WTC11 (cell line): ENCODE results near the gene SEMA3C. TPM values are rescaled to one million over a fixed set of nuclear protein-coding genes. Genes with fewer than 3 reads are reported as not detected.

Experiments used
- ATAC-seq: fragments of 200-7000 bp; cut with Tn5 transposase; 2 replicates; pipeline ENCODE4 v1.10.0; 2021; ENCODE audit warnings: mild to moderate bottlenecking, moderate library complexity
- CTCF ChIA-PET: fragments of 300-600 bp; sonication (Branson Sonifier 250); formaldehyde crosslinking; loops from one replicate; lab custom pipeline; 2021; ENCODE audit warnings: antibody characterized with exemption; lab: Charles Lee
- POLR2A ChIA-PET: fragments of 350-600 bp; sonication (Branson Sonifier 250); formaldehyde crosslinking; loops from one replicate; lab custom pipeline; 2021; ENCODE audit warnings: antibody characterized with exemption; lab: Charles Lee
- DNase-seq: peaks from one replicate; pipeline ENCODE4 v3.0.0; 2021; ENCODE audit warnings: low spot score
- H3K27ac Mint-ChIP-seq: 2 replicates; pipeline ENCODE4 v1.8.0; 2021; ENCODE audit warnings: mixed read lengths
- H3K27me3 Mint-ChIP-seq: 2 replicates; pipeline ENCODE4 v1.8.0; 2021; ENCODE audit warnings: low read depth, mild to moderate bottlenecking, moderate library complexity, mixed read lengths
- H3K36me3 Mint-ChIP-seq: 2 replicates; pipeline ENCODE4 v1.8.0; 2021; ENCODE audit warnings: mixed read lengths
- H3K4me1 Mint-ChIP-seq: 2 replicates; pipeline ENCODE4 v1.8.0; 2022; ENCODE audit warnings: mixed read lengths
- H3K4me3 Mint-ChIP-seq: 2 replicates; pipeline ENCODE4 v1.8.0; 2021; ENCODE audit warnings: mild to moderate bottlenecking, moderate library complexity, mixed read lengths
- H3K9me3 Mint-ChIP-seq: 2 replicates; pipeline ENCODE4 v1.8.0; 2021; ENCODE audit warnings: mixed read lengths
- ATF1 ChIP-seq: sonication (generic); formaldehyde crosslinking; IDR thresholded peaks from 2 replicates; pipeline ENCODE4 v1.8.1; 2023; ENCODE audit warnings: mild to moderate bottlenecking, moderate library complexity, missing genetic modification reagents
- CBFB ChIP-seq: sonication (generic); formaldehyde crosslinking; IDR thresholded peaks from 2 replicates; pipeline ENCODE4 v1.8.1; 2022; ENCODE audit warnings: mild to moderate bottlenecking, low read depth, missing genetic modification reagents
- CREB1 ChIP-seq: sonication (generic); formaldehyde crosslinking; IDR thresholded peaks from 2 replicates; pipeline ENCODE4 v1.8.0; 2023; ENCODE audit warnings: mild to moderate bottlenecking, missing genetic modification reagents
- E2F1 ChIP-seq: sonication (generic); formaldehyde crosslinking; IDR thresholded peaks from 2 replicates; pipeline ENCODE4 v1.8.0; 2022; ENCODE audit warnings: mild to moderate bottlenecking, missing genetic modification reagents
- ESRRA ChIP-seq: sonication (generic); formaldehyde crosslinking; IDR thresholded peaks from 2 replicates; pipeline ENCODE4 v1.8.1; 2022; ENCODE audit warnings: mild to moderate bottlenecking, missing genetic modification reagents, borderline replicate concordance
- FOXJ3 ChIP-seq: sonication (generic); formaldehyde crosslinking; IDR thresholded peaks from 2 replicates; pipeline ENCODE4 v1.9.0; 2021; ENCODE audit warnings: missing genetic modification reagents, mild to moderate bottlenecking, borderline replicate concordance
- FOXK1 ChIP-seq: sonication (generic); formaldehyde crosslinking; IDR thresholded peaks from 2 replicates; pipeline ENCODE4 v1.8.0; 2022; ENCODE audit warnings: mild to moderate bottlenecking, moderate library complexity, missing genetic modification reagents
- FOXP1 ChIP-seq: sonication (generic); formaldehyde crosslinking; IDR thresholded peaks from 2 replicates; pipeline ENCODE4 v1.8.0; 2022; ENCODE audit warnings: missing genetic modification reagents, mild to moderate bottlenecking, moderate library complexity, borderline replicate concordance
- HMGXB4 ChIP-seq: sonication (generic); formaldehyde crosslinking; IDR thresholded peaks from 2 replicates; pipeline ENCODE4 v1.8.1; 2023; ENCODE audit warnings: mild to moderate bottlenecking, moderate library complexity, missing genetic modification reagents
- NR2C2 ChIP-seq: sonication (generic); formaldehyde crosslinking; IDR thresholded peaks from 2 replicates; pipeline ENCODE4 v1.8.0; 2022; ENCODE audit warnings: mild to moderate bottlenecking, missing genetic modification reagents
- PREB ChIP-seq: sonication (generic); formaldehyde crosslinking; IDR thresholded peaks from 2 replicates; pipeline ENCODE4 v1.8.1; 2022; ENCODE audit warnings: mild to moderate bottlenecking, missing genetic modification reagents, moderate library complexity, borderline replicate concordance
- SMAD4 ChIP-seq: sonication (generic); formaldehyde crosslinking; IDR thresholded peaks from 2 replicates; pipeline ENCODE4 v1.8.0; 2022; ENCODE audit warnings: mild to moderate bottlenecking, missing genetic modification reagents
- SOX15 ChIP-seq: fragments of 250-450 bp; sonication (Bioruptor Pico); IDR thresholded peaks from 2 replicates; pipeline ENCODE4 v1.9.0; 2021; ENCODE audit warnings: mild to moderate bottlenecking
- SP1 ChIP-seq: sonication (generic); formaldehyde crosslinking; conservative IDR thresholded peaks from 2 replicates; pipeline ENCODE4 v1.8.1; 2022; ENCODE audit warnings: missing genetic modification reagents
- TEAD1 ChIP-seq: sonication (generic); formaldehyde crosslinking; IDR thresholded peaks from 2 replicates; pipeline ENCODE4 v1.8.0; 2022; ENCODE audit warnings: mild to moderate bottlenecking, missing genetic modification reagents
- USF2 ChIP-seq: sonication (generic); formaldehyde crosslinking; IDR thresholded peaks from 2 replicates; pipeline ENCODE4 v1.8.1; 2023; ENCODE audit warnings: mild to moderate bottlenecking, missing genetic modification reagents, moderate library complexity
- ZBTB43 ChIP-seq: sonication (generic); formaldehyde crosslinking; IDR thresholded peaks from 2 replicates; pipeline ENCODE4 v1.8.1; 2023; ENCODE audit warnings: mild to moderate bottlenecking, missing genetic modification reagents
- ZMAT4 ChIP-seq: fragments of 250-450 bp; sonication (Bioruptor Pico); IDR thresholded peaks from 2 replicates; pipeline ENCODE4 v1.9.0; 2021; ENCODE audit warnings: mild to moderate bottlenecking
- ZNF138 ChIP-seq: sonication (generic); formaldehyde crosslinking; conservative IDR thresholded peaks from 2 replicates; pipeline ENCODE4 v1.8.1; 2022; ENCODE audit warnings: mild to moderate bottlenecking, moderate library complexity, missing genetic modification reagents
- ZNF263 ChIP-seq: sonication (generic); formaldehyde crosslinking; IDR thresholded peaks from 2 replicates; pipeline ENCODE4 v1.8.1; 2022; ENCODE audit warnings: low read depth, mild to moderate bottlenecking, moderate library complexity, missing genetic modification reagents
- ZNF396 ChIP-seq: fragments of 250-450 bp; sonication (Bioruptor Pico); IDR thresholded peaks from 2 replicates; pipeline ENCODE4 v1.8.0; 2021; ENCODE audit warnings: mild to moderate bottlenecking, moderate library complexity, borderline replicate concordance
- ZNF671 ChIP-seq: fragments of 250-450 bp; sonication (Bioruptor Pico); IDR thresholded peaks from 2 replicates; pipeline ENCODE4 v1.8.0; 2021; ENCODE audit warnings: mild to moderate bottlenecking
- total RNA-seq: library from RNA; stranded (reverse); gene quantifications from 3 replicates; pipeline ENCODE4 v1.2.3, GENCODE V29; 2021
- TF ChIP-seq, protein P1 (sequence below): fragments of 250-450 bp; sonication (Bioruptor Pico); IDR thresholded peaks from 2 replicates; pipeline ENCODE4 v2.1.2; 2022; ENCODE audit warnings: mild to moderate bottlenecking, moderate library complexity
- TF ChIP-seq, protein P2 (sequence below): sonication (generic); formaldehyde crosslinking; IDR thresholded peaks from 2 replicates; pipeline ENCODE4 v1.8.0; 2022; ENCODE audit warnings: mild to moderate bottlenecking, missing genetic modification reagents
- TF ChIP-seq, protein P3 (sequence below): fragments of 250-450 bp; sonication (Bioruptor Pico); IDR thresholded peaks from 2 replicates; pipeline ENCODE4 v1.9.0; 2021; ENCODE audit warnings: mild to moderate bottlenecking

Gene SEMA3C
- total RNA-seq, 1 experiment from 2014 or later = 2.1 TPM

GRCh38 chr7:80719261-80719660, 199.6 kb downstream of the SEMA3C start:
- Mint-ChIP-seq H3K27ac (no peak overlapping the region), H3K36me3 (peaks cover 4% of the 10 kb centered on the region), H3K4me3 (no peak overlapping the region), H3K9me3 (no peaks in the 10 kb centered on the region), H3K4me1 (peaks cover 38% of the 10 kb centered on the region), H3K27me3 (no peaks in the 10 kb centered on the region)
- no peak for TF ChIP-seq USF2
- no peak for TF ChIP-seq CREB1 (CRISPR knock-in tag)
- TF ChIP-seq ZNF396 (CRISPR knock-in tag) = no peak
- no peak for TF ChIP-seq HMGXB4
- TF ChIP-seq TEAD1 = no peak
- no peak for TF ChIP-seq FOXP1 (CRISPR knock-in tag)
- ATAC-seq (no peak), DNase-seq (no peak)
- ChIA-PET CTCF (no interaction called here), POLR2A (no interaction called here)

DNA sequence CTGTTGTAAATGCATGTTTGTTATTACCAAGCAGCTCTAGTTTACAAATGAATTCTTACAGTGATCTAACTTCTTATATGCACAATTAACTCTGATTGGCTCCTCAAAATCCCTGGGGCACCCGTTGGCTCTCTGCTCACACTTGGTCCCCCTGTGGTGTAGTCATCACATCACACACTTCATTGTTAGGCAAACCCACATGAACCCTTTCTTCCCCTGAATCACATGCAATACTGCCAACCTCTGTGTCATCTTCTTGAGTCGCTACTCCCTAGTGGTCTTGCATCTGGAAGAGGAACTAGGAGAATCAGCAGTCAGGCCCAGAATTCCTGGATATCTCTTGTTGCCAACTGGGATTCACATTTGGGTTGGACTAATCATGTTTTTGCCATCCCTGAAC, 207.3 kb downstream of the SEMA3C start:
- ATAC-seq (peak; percentile 56), DNase-seq (no peak)
- Mint-ChIP-seq H3K9me3 (peaks cover 13% of the 10 kb centered on the region), H3K4me1 (peaks cover 17% of the 10 kb centered on the region), H3K27ac (no peak overlapping the region), H3K36me3 (peaks cover 7% of the 10 kb centered on the region), H3K4me3 (no peak overlapping the region), H3K27me3 (peaks cover 5% of the 10 kb centered on the region; the same call in 1 of the 2 replicates)
- POLR2A ChIA-PET = no interaction called here
- CTCF ChIA-PET = no interaction called here
- TF ChIP-seq NR2C2 (CRISPR knock-in tag) (no peak), ZNF138 (no peak), FOXJ3 (CRISPR knock-in tag) (no peak), ZBTB43 (CRISPR knock-in tag) (no peak), ZNF671 (CRISPR knock-in tag) (no peak), CBFB (CRISPR knock-in tag) (no peak), ESRRA (CRISPR knock-in tag) (no peak), PREB (CRISPR knock-in tag) (no peak), FOXK1 (no peak), SMAD4 (no peak), SOX15 (CRISPR knock-in tag) (no peak), ZMAT4 (CRISPR knock-in tag) (no peak), E2F1 (CRISPR knock-in tag) (no peak), ATF1 (no peak), ZNF263 (CRISPR knock-in tag) (no peak), SP1 (CRISPR knock-in tag) (no peak)
- TF ChIP-seq, protein P1, sequence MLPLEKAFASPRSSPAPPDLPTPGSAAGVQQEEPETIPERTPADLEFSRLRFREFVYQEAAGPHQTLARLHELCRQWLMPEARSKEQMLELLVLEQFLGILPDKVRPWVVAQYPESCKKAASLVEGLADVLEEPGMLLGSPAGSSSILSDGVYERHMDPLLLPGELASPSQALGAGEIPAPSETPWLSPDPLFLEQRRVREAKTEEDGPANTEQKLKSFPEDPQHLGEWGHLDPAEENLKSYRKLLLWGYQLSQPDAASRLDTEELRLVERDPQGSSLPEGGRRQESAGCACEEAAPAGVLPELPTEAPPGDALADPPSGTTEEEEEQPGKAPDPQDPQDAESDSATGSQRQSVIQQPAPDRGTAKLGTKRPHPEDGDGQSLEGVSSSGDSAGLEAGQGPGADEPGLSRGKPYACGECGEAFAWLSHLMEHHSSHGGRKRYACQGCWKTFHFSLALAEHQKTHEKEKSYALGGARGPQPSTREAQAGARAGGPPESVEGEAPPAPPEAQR (CRISPR knock-in tag) = no peak
- TF ChIP-seq, protein P2, sequence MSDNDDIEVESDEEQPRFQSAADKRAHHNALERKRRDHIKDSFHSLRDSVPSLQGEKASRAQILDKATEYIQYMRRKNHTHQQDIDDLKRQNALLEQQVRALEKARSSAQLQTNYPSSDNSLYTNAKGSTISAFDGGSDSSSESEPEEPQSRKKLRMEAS (CRISPR knock-in tag) = no peak
- TF ChIP-seq, protein P3, sequence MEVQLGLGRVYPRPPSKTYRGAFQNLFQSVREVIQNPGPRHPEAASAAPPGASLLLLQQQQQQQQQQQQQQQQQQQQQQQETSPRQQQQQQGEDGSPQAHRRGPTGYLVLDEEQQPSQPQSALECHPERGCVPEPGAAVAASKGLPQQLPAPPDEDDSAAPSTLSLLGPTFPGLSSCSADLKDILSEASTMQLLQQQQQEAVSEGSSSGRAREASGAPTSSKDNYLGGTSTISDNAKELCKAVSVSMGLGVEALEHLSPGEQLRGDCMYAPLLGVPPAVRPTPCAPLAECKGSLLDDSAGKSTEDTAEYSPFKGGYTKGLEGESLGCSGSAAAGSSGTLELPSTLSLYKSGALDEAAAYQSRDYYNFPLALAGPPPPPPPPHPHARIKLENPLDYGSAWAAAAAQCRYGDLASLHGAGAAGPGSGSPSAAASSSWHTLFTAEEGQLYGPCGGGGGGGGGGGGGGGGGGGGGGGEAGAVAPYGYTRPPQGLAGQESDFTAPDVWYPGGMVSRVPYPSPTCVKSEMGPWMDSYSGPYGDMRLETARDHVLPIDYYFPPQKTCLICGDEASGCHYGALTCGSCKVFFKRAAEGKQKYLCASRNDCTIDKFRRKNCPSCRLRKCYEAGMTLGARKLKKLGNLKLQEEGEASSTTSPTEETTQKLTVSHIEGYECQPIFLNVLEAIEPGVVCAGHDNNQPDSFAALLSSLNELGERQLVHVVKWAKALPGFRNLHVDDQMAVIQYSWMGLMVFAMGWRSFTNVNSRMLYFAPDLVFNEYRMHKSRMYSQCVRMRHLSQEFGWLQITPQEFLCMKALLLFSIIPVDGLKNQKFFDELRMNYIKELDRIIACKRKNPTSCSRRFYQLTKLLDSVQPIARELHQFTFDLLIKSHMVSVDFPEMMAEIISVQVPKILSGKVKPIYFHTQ (CRISPR knock-in tag) = no peak
